Activated CD8-positive, alpha-beta memory T cell treated with anti-CD3 and anti-CD28 coated beads, Interleukin-2, amount 10 ng/mL, durations not matched to agents 7 days and 5 days (primary cell): ENCODE measurements around the gene FBLN5. TPM values are rescaled to one million over a fixed set of nuclear protein-coding genes. Genes with fewer than 3 reads are reported as not detected.
A peak's percentile ranks its signal among the peaks of the same experiment; 100 is the strongest.

Source experiments
- ATAC-seq: fragments of 150-1000 bp; cut with Tn5 transposase; one replicate; pipeline ENCODE4 v1.10.0; 2021; ENCODE audit warnings: moderate library complexity
- CTCF ChIA-PET: fragments of 350-600 bp; sonication (Branson Sonifier 250); formaldehyde crosslinking; loops from one replicate; lab custom pipeline; 2021; ENCODE audit warnings: antibody characterized with exemption; lab: Charles Lee
- DNase-seq: peaks from one replicate; pipeline ENCODE4 v3.0.0-alpha.2; 2020
- H3K27ac Mint-ChIP-seq: one replicate; pipeline ENCODE4 v1.8.0; 2021; ENCODE audit warnings: mild to moderate bottlenecking, mixed read lengths
- H3K27me3 Mint-ChIP-seq: one replicate; pipeline ENCODE4 v1.8.0; 2021; ENCODE audit warnings: mixed read lengths
- H3K36me3 Mint-ChIP-seq: one replicate; pipeline ENCODE4 v1.8.0; 2021; ENCODE audit warnings: mild to moderate bottlenecking, mixed read lengths
- H3K4me1 Mint-ChIP-seq: one replicate; pipeline ENCODE4 v1.8.0; 2021; ENCODE audit warnings: mixed read lengths
- H3K4me3 Mint-ChIP-seq: one replicate; pipeline ENCODE4 v1.8.0; 2021; ENCODE audit warnings: mild to moderate bottlenecking, moderate library complexity, mixed read lengths
- H3K9me3 Mint-ChIP-seq: one replicate; pipeline ENCODE4 v1.8.0; 2022; ENCODE audit warnings: low read depth, mixed read lengths
- total RNA-seq, 2 experiments: library from RNA; stranded (reverse); gene quantifications; one replicate each; pipeline ENCODE4 v1.2.3, GENCODE V29; 2021

Gene FBLN5
- under 1 TPM; 0.23 to 0.73 TPM for total RNA-seq

GRCh38 chr14:91947475-91948184, at the start of gene FBLN5:
FBLN5 (minus strand) TSS chr14:91947694; CDS start chr14:91947229, 465 bp downstream.
- Mint-ChIP-seq H3K4me3 (peak within 1 kb of the TSS; percentile 72), H3K27me3 (peaks cover 60% of the 10 kb centered on the region)
- CTCF ChIA-PET: no interaction called here

GRCh38 chr14:91996948-91997371, 49.5 kb upstream of the FBLN5 start:
- no peak for DNase-seq
- peaks cover 35% of the 10 kb centered on the region for H3K4me1 Mint-ChIP-seq
- peaks cover 39% of the 10 kb centered on the region for H3K36me3 Mint-ChIP-seq
- CTCF ChIA-PET: interaction anchor here (0.6 to 1.7 kb wide), 26 partner anchors 9 to 517 kb away, joined by 3 to 12 read pairs (median 4); partner anchors contain the start of genes ATXN3, TC2N and TRIP11
- ATAC-seq: peak; percentile 65
- peak overlapping the region; percentile 58 for H3K27ac Mint-ChIP-seq
- H3K4me3 Mint-ChIP-seq: no peak overlapping the region
- no peaks in the 10 kb centered on the region for H3K9me3 Mint-ChIP-seq
- no peaks in the 10 kb centered on the region for H3K27me3 Mint-ChIP-seq

More at GRCh38 chr14:91947475-91948184, at the start of gene FBLN5:
- Mint-ChIP-seq H3K9me3 (no peaks in the 10 kb centered on the region), H3K27ac (no peak within 1 kb of the TSS), H3K4me1 (peaks cover 18% of the 10 kb centered on the region), H3K36me3 (no peaks in the 10 kb centered on the region)
- DNase-seq: no peak
- ATAC-seq: peak; percentile 81

- Mint-ChIP-seq H3K4me1 (no peaks in the 10 kb centered on the region), H3K4me3 (no peak overlapping the region), H3K9me3 (peaks cover 2% of the 10 kb centered on the region), H3K36me3 (peaks cover 57% of the 10 kb centered on the region), H3K27me3 (no peaks in the 10 kb centered on the region), H3K27ac (no peak overlapping the region)
- CTCF ChIA-PET: interaction anchor here (0.7 to 2.1 kb wide), 2 partner anchors 10 to 19 kb away, joined by 3 to 7 read pairs; no protein-coding TSS in a partner anchor
- no peak for DNase-seq
- no peak for ATAC-seq
Measured at GRCh38 chr14:91987192-91987591, 39.7 kb upstream of the FBLN5 start.

- no peak overlapping the region for H3K4me3 Mint-ChIP-seq
- no peak overlapping the region for H3K27ac Mint-ChIP-seq
- CTCF ChIA-PET: interaction anchor here (1.3 to 2.5 kb wide), 2 partner anchors 11 to 74 kb away, joined by 4 to 12 read pairs; no protein-coding TSS in a partner anchor
- peaks cover 2% of the 10 kb centered on the region for H3K9me3 Mint-ChIP-seq
- H3K36me3 Mint-ChIP-seq: peaks cover 57% of the 10 kb centered on the region
- DNase-seq (no peak), ATAC-seq (no peak)
- H3K4me1 Mint-ChIP-seq: no peaks in the 10 kb centered on the region
- H3K27me3 Mint-ChIP-seq: no peaks in the 10 kb centered on the region
Measured at GRCh38 chr14:91985521-91986255, 38.2 kb upstream of the FBLN5 start.

GRCh38 chr14:91985008-91985407, 37.5 kb upstream of the FBLN5 start:
- peaks cover 2% of the 10 kb centered on the region for H3K9me3 Mint-ChIP-seq
- H3K4me1 Mint-ChIP-seq: peaks cover 6% of the 10 kb centered on the region
- no peak overlapping the region for H3K4me3 Mint-ChIP-seq
- DNase-seq (no peak), ATAC-seq (no peak)
- peaks cover 60% of the 10 kb centered on the region for H3K36me3 Mint-ChIP-seq
- H3K27me3 Mint-ChIP-seq: no peaks in the 10 kb centered on the region
- CTCF ChIA-PET: interaction anchor here (1.3 to 2.5 kb wide), 2 partner anchors 12 to 74 kb away, joined by 4 to 12 read pairs; no protein-coding TSS in a partner anchor
- H3K27ac Mint-ChIP-seq: no peak overlapping the region

- Mint-ChIP-seq H3K4me1 (peaks cover 12% of the 10 kb centered on the region), H3K27me3 (no peaks in the 10 kb centered on the region), H3K4me3 (no peak overlapping the region), H3K27ac (no peak overlapping the region), H3K9me3 (peaks cover 2% of the 10 kb centered on the region), H3K36me3 (peaks cover 54% of the 10 kb centered on the region)
- DNase-seq (no peak), ATAC-seq (no peak)
- CTCF ChIA-PET: interaction anchor here (2.5 kb wide), 1 partner anchor 13 kb away, joined by 12 read pairs; no protein-coding TSS in a partner anchor
Measured at GRCh38 chr14:91983588-91983987, 36.1 kb upstream of the FBLN5 start.

- peaks cover 23% of the 10 kb centered on the region for H3K4me1 Mint-ChIP-seq
- ATAC-seq (peak; percentile 95), DNase-seq (no peak)
- no peak overlapping the region for H3K27ac Mint-ChIP-seq
- CTCF ChIA-PET: interaction anchor here (0.6 kb wide), 1 partner anchor 709 kb away, joined by 3 read pairs; no protein-coding TSS in a partner anchor
- peaks cover 2% of the 10 kb centered on the region for H3K9me3 Mint-ChIP-seq
- peaks cover 45% of the 10 kb centered on the region for H3K36me3 Mint-ChIP-seq
- no peaks in the 10 kb centered on the region for H3K27me3 Mint-ChIP-seq
- no peak overlapping the region for H3K4me3 Mint-ChIP-seq
Measured at GRCh38 chr14:91980157-91980556, 32.7 kb upstream of the FBLN5 start.

GRCh38 chr14:91977884-91978283, 30.4 kb upstream of the FBLN5 start:
- no peak for ATAC-seq

GRCh38 chr14:91975763-91976162, 28.3 kb upstream of the FBLN5 start:
- peaks cover 23% of the 10 kb centered on the region for H3K4me1 Mint-ChIP-seq
- ATAC-seq: no peak
- no peak overlapping the region for H3K4me3 Mint-ChIP-seq
- no peak for DNase-seq
- H3K9me3 Mint-ChIP-seq: no peaks in the 10 kb centered on the region
- H3K36me3 Mint-ChIP-seq: peaks cover 37% of the 10 kb centered on the region
- H3K27ac Mint-ChIP-seq: no peak overlapping the region
- CTCF ChIA-PET: interaction anchor here (1.2 to 1.3 kb wide), 2 partner anchors 21 to 141 kb away, joined by 3 read pairs; no protein-coding TSS in a partner anchor
- no peaks in the 10 kb centered on the region for H3K27me3 Mint-ChIP-seq

More at GRCh38 chr14:91977884-91978283, 30.4 kb upstream of the FBLN5 start:
- DNase-seq: no peak
- peaks cover 23% of the 10 kb centered on the region for H3K4me1 Mint-ChIP-seq
- no peaks in the 10 kb centered on the region for H3K9me3 Mint-ChIP-seq
- peaks cover 40% of the 10 kb centered on the region for H3K36me3 Mint-ChIP-seq
- no peak overlapping the region for H3K27ac Mint-ChIP-seq
- CTCF ChIA-PET: no interaction called here
- H3K27me3 Mint-ChIP-seq: no peaks in the 10 kb centered on the region
- H3K4me3 Mint-ChIP-seq: no peak overlapping the region

- H3K9me3 Mint-ChIP-seq: no peaks in the 10 kb centered on the region
- ATAC-seq (no peak), DNase-seq (no peak)
- CTCF ChIA-PET: no interaction called here
- H3K4me3 Mint-ChIP-seq: no peak overlapping the region
- H3K4me1 Mint-ChIP-seq: peaks cover 13% of the 10 kb centered on the region
- no peak overlapping the region for H3K27ac Mint-ChIP-seq
- peaks cover 33% of the 10 kb centered on the region for H3K36me3 Mint-ChIP-seq
- no peaks in the 10 kb centered on the region for H3K27me3 Mint-ChIP-seq
Measured at GRCh38 chr14:91971188-91971778, 23.8 kb upstream of the FBLN5 start.

GRCh38 chr14:91968280-91968679, 20.8 kb upstream of the FBLN5 start:
- CTCF ChIA-PET: no interaction called here
- Mint-ChIP-seq H3K27ac (peak overlapping the region; percentile 26), H3K4me1 (peaks cover 13% of the 10 kb centered on the region), H3K9me3 (no peaks in the 10 kb centered on the region), H3K27me3 (no peaks in the 10 kb centered on the region), H3K4me3 (no peak overlapping the region), H3K36me3 (peaks cover 26% of the 10 kb centered on the region)
- ATAC-seq (peak; percentile 87), DNase-seq (peak; percentile 79)

GRCh38 chr14:91964724-91965123, 17.2 kb upstream of the FBLN5 start:
- ATAC-seq (no peak), DNase-seq (no peak)
- H3K4me1 Mint-ChIP-seq: peaks cover 17% of the 10 kb centered on the region
- H3K27me3 Mint-ChIP-seq: no peaks in the 10 kb centered on the region
- H3K36me3 Mint-ChIP-seq: peaks cover 16% of the 10 kb centered on the region
- H3K4me3 Mint-ChIP-seq: no peak overlapping the region
- CTCF ChIA-PET: interaction anchor here (0.6 to 1.3 kb wide), 2 partner anchors 9 to 53 kb away, joined by 3 to 4 read pairs; no protein-coding TSS in a partner anchor
- no peak overlapping the region for H3K27ac Mint-ChIP-seq
- H3K9me3 Mint-ChIP-seq: no peaks in the 10 kb centered on the region

GRCh38 chr14:91964011-91964410, 16.5 kb upstream of the FBLN5 start:
- Mint-ChIP-seq H3K27me3 (no peaks in the 10 kb centered on the region), H3K9me3 (no peaks in the 10 kb centered on the region), H3K36me3 (peaks cover 14% of the 10 kb centered on the region), H3K4me3 (no peak overlapping the region), H3K27ac (no peak overlapping the region), H3K4me1 (peaks cover 17% of the 10 kb centered on the region)
- ATAC-seq (no peak), DNase-seq (no peak)
- CTCF ChIA-PET: interaction anchor here (1.3 kb wide), 1 partner anchor 53 kb away, joined by 3 read pairs; no protein-coding TSS in a partner anchor
